HG03520 (cell line): Measurements from ENCODE around the gene OR13C5.
A peak's percentile ranks its signal among the peaks of the same experiment; 100 is the strongest.
"Not testable (repeated sequence)": the region's sequence is repeated elsewhere in the genome, so short reads cannot be mapped to it uniquely, and the experiment has no call there.

Source experiments
- ATAC-seq: cut with Tn5 transposase; IDR thresholded peaks from one replicate; pipeline ENCODE4 v1.9.1; 2021; ENCODE audit warnings: mild to moderate bottlenecking, moderate library complexity; ENCODE audit not compliant: unreplicated experiment

The OR13C5 gene

GRCh38 chr9:104599313-104599712 lies at the start of gene OR13C5:
Gene OR13C5, minus strand, starts transcription at chr9:104599413. Its CDS starts 0 bp downstream, at chr9:104599413.
- not testable (repeated sequence) for ATAC-seq

GRCh38 chr9:104635456-104635855 lies 36.2 kb upstream of the OR13C5 start:
- no peak for ATAC-seq

DNA sequence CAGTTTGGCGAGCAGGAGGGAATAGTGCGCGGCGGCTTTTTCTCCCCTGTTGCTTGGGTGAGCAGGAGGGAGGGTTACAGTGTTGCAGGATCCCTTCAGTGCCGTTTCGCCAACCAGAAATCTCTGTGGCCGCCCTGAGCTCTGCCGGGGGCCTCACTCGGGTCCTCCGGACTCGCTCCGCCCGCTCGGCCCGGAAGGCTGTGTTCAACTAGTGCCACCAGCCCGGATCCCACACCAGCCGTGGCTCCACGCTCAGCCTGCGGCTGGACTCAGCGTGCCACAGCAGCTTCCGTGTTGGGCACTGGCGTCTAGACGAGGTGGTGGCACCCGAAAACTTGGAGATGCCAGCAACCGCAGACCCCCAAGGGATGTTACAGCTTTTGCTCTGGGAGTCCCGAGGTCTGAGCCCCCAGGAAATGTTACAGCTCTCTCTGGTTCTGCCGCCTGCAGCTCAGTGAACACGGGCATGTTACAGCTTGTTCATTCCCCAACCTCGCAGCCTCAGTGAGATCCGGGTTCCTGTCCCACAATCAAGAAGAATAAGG lies 34.8 kb upstream of the OR13C5 start:
- no peak for ATAC-seq

DNA sequence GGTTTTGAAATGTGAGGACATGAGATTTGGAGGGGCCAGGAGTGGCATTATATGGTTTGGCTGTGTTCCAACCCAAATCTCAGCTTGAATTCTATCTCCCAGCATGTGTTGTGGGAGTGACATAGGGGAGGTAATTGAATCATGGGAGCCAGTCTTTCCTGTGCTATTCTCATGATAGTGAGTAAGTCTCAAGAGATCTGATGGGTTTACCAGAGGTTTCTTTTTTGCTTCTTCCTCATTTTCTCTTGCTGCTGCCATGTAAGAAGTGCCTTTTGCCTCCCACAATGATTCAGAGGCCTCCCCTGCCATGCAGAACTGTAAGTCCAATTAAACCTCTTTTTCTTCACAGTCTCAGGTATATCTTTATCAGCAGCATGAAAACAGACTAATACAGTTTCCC lies 26.8 kb upstream of the OR13C5 start:
- ATAC-seq = not testable (repeated sequence)

- no peak for ATAC-seq
Observed at GRCh38 chr9:104618104-104618503, 18.9 kb upstream of the OR13C5 start, which contains the start of gene OR13C9. Gene OR13C9, minus strand, starts transcription at chr9:104618204. Its CDS starts 0 bp downstream, at chr9:104618204.

DNA sequence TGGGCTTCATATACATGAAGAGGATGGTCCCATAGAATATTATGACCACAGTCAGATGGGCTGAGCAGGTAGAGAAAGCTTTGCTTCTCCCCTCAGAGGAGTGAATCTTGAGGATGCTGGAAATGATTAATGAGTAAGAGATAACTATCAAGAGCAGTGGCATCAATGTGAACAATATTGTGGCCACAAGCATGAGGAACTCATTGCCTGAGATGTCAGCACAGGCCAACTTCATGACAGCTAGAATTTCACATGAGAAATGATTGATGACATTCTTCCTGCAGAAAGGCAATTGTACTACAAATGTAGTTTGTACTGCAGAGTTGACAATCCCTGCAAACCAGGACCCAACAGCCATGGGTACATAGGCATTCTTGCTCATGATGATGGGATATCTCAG lies 18.2 kb upstream of the OR13C5 start:
- no peak for ATAC-seq

DNA sequence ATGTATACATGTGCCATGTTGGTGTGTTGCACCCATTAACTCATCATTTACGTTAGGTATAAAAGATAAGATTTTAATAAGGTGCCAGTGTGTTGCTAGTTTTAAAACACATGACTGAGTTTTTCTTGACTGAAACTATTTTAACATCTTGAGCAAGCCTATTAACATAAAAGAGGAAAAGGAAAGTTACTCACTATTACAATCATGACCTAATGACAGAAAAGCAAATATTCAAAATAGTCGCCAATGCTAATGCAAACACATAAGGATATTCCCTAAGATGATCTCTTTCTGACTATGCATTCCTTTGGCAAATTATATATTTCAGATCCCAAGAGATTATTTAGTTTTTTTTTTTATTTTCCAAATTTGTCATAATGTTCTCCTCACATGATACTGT lies 12.0 kb upstream of the OR13C5 start:
- no peak for ATAC-seq

DNA sequence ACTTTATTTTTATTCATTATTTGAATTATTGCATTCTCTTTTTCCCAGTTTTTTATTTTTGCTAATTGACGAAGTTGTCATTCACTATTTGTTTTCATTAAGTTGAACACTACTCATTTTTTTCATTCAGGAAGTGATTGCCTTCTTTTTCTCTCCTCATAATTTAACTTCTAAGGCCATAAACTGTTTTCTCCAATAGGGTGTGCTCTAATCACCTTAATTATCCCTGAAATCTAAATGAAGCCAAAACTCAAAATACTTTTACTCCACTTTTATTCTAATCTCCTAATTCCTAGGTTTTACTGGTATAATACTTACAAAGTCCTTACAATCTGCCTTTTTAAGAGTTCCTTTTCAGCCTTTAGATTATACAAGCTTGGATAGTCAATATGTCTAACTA lies 9.1 kb upstream of the OR13C5 start:
- no peak for ATAC-seq

DNA sequence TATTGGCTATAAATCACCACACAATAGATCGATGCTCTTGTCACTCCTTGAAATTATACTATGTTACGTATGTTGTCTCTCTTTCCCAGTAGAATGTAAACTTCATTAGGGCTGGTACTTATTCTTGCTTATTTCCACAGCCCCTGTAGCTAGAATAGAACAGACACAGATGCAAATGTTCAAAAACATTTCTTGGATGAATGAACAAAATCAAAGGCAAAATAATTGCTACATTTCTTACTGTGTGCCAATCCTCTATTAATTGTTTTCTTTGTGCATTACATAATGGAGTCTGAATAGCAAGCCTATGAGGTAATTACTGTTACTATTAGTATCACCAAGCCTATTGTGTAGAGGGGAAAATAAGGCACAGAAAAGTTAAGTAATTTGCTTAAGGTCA lies 6.9 kb upstream of the OR13C5 start:
- ATAC-seq = no peak

GRCh38 chr9:104605527-104605926 lies 6.3 kb upstream of the OR13C5 start, which contains the start of gene OR13C2:
Gene OR13C2, minus strand, starts transcription at chr9:104605627. Its CDS starts 0 bp downstream, at chr9:104605627.
- not testable (repeated sequence) for ATAC-seq

- ATAC-seq = no peak
Observed at GRCh38 chr9:104604801-104605200, 5.6 kb upstream of the OR13C5 start.

DNA sequence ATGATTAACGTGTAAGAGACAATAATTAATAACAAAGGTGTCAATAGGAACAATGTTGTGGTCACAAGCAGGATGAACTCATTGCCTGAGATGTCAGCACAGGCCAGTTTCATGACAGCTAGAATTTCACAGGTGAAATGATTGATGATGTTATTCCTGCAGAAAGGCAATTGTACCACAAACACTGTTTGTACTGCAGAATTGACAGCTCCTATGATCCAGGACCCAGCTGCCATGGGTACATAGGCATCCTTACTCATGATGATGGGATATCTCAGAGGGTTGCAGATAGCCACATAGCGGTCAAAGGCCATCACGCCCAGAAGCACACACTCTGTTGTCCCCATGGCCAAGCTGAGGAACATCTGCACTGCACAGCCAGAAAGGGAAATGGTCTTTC lies 464 bp downstream of the OR13C5 start:
- not testable (repeated sequence) for ATAC-seq

GRCh38 chr9:104589626-104590025 lies 9.6 kb downstream of the OR13C5 start:
- no peak for ATAC-seq

DNA sequence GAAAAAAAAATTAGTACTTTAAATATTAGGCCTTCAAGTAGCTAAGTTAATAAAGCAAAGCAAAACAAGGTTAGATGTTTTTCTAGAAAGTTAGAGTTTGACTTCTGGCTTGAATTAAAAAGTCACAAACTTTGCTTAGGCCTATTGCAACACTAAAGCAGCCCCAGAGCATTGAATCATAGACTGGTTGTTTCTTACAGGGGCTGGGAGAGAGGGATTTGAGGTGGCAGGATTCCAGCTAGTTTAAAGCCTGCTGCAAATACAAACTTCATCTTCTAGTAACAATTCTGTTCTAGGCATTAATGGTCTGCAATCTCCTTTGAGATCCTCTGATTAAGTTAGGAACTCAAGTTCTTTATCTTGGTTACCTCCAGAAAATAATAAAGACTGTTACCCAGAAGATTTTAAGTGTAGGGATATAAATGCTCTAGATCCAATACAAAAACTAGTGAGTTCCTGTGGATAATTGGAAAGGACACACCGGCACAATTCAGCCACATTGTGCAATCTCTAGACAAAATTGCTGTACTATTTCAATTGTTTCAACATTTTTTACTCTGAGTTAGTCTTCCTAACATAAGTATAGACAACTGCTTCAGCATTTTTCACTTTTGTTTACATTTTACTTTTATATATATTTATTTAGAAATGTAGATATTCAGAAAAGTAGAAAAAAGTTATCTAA lies 12.6 kb downstream of the OR13C5 start:
- ATAC-seq = no peak

- ATAC-seq = no peak
Observed at GRCh38 chr9:104580562-104580961, 18.7 kb downstream of the OR13C5 start.

- ATAC-seq = no peak
Observed at GRCh38 chr9:104577263-104577662, 21.9 kb downstream of the OR13C5 start.

- no peak for ATAC-seq
Observed at GRCh38 chr9:104575456-104575855, 23.8 kb downstream of the OR13C5 start.

GRCh38 chr9:104572612-104573011 lies 26.6 kb downstream of the OR13C5 start:
- no peak for ATAC-seq

DNA sequence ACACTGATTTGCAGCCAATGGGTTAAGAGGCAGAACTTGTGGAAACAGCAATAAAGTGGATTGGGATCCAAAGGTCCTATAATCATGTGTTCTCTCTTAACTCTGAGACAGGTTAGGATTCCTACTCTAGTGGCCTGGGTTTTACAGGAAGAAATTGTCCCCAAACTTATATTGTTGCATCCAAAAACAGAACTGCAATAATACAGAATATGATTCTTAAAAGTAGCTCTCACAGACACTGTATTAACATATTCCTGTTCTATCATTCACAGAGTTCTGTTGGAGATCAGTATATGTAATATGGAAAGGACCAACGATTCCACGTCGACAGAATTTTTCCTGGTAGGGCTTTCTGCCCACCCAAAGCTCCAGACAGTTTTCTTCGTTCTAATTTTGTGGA lies 30.3 kb downstream of the OR13C5 start, which contains the start of gene OR13C8:
TSS of gene OR13C8 (plus strand) at position 301 of the 400 bp plus-strand sequence. CDS start at position 301, 0 bp downstream.
- no peak for ATAC-seq

GRCh38 chr9:104564358-104564757 lies 34.9 kb downstream of the OR13C5 start:
- no peak for ATAC-seq

DNA sequence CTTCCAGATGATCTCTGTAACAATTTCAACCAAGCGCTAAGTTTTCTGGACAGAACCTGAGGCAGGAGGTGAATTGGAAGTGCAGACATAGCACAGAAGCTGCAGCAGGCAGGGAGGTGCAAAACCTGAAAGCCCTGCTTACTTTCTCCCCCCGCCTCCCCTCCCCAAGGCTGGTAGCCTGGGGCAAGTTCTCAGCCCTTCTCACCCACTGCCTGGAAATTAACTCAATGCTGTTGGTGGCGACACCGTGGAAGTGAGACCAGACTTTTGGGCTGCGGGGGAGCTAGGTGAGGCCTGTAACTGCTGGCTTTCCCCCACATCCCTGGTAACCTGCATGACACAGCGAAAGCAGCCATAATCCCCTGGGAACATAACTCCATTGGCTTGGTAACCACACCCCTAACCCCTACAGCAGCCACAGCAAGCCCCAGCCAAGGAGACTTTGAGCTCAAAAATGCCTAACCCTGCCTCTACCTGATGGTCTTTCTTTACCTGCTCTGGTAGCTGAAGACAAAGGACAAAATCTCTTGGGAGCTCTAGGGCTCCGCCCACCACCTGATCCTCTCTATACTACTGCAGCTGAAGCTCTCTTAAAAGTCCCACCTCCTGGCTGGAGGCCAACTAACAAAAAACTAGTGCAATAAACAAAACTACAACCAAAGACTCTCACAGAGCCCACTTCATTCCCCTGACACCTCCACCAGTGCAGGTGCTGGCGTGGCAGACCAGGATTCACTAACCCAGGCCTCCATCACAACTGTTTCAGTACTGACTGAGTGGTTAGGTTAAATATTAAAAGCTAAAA lies 42.2 kb downstream of the OR13C5 start:
- peak; percentile 63 for ATAC-seq

GRCh38 chr9:104555521-104555920 lies 43.7 kb downstream of the OR13C5 start:
- no peak for ATAC-seq
